Neural progenitor cell (in vitro differentiated cells): ENCODE results near the gene SHROOM3. TPM values are rescaled to one million over a fixed set of nuclear protein-coding genes. Genes with fewer than 3 reads are reported as not detected.

Source experiments
- DNase-seq: peaks from one replicate; pipeline ENCODE4 v3.0.0-alpha.2; 2016; ENCODE audit warnings: low spot score
- H2AFZ ChIP-seq: fragments of 200-600 bp; sonication (generic); replicated peaks from 2 replicates; pipeline ENCODE4 v1.6.1; 2016; ENCODE audit warnings: antibody characterized with exemption
- H3F3A ChIP-seq: fragments of 200-600 bp; sonication (generic); 2 replicates; pipeline ENCODE4 v1.6.1; 2016; ENCODE audit warnings: antibody characterized with exemption, low read depth
- H3K27ac ChIP-seq: fragments of 200-600 bp; sonication (generic); 2 replicates; pipeline ENCODE4 v1.5.1; 2016; ENCODE audit warnings: mild to moderate bottlenecking
- H3K27me3 ChIP-seq: fragments of 200-600 bp; sonication (generic); 2 replicates; pipeline ENCODE4 v1.6.1; 2016; ENCODE audit warnings: mild to moderate bottlenecking, moderate library complexity
- H3K36me3 ChIP-seq: fragments of 200-600 bp; sonication (generic); 2 replicates; pipeline ENCODE4 v1.5.1; 2016
- H3K4me1 ChIP-seq: fragments of 200-600 bp; sonication (generic); 2 replicates; pipeline ENCODE4 v1.6.1; 2016; ENCODE audit warnings: mixed run types
- H3K4me2 ChIP-seq: fragments of 200-600 bp; sonication (generic); 2 replicates; pipeline ENCODE4 v1.6.1; 2016
- H3K4me3 ChIP-seq: fragments of 200-600 bp; sonication (generic); 2 replicates; pipeline ENCODE4 v1.5.1; 2016
- H3K79me2 ChIP-seq: fragments of 200-600 bp; sonication (generic); 2 replicates; pipeline ENCODE4 v1.6.1; 2016; ENCODE audit warnings: low read depth
- H3K9ac ChIP-seq: fragments of 200-600 bp; sonication (generic); 2 replicates; pipeline ENCODE4 v1.6.1; 2016
- H3K9me3 ChIP-seq: fragments of 200-600 bp; sonication (generic); 2 replicates; pipeline ENCODE4 v1.5.1; 2016; ENCODE audit warnings: low read depth
- H4K20me1 ChIP-seq: fragments of 200-600 bp; sonication (generic); 2 replicates; pipeline ENCODE4 v1.6.1; 2016; ENCODE audit warnings: low read depth
- H3K27ac Mint-ChIP-seq: 3 replicates; pipeline ENCODE4 v1.8.0; 2021; ENCODE audit warnings: mixed read lengths
- H3K27me3 Mint-ChIP-seq: 2 replicates; pipeline ENCODE4 v1.8.0; 2022; ENCODE audit warnings: low read depth, mild to moderate bottlenecking, inconsistent platforms, moderate library complexity, mixed read lengths; ENCODE audit not compliant: insufficient read depth
- H3K36me3 Mint-ChIP-seq: 3 replicates; pipeline ENCODE4 v1.8.0; 2021; ENCODE audit warnings: mixed read lengths
- H3K4me1 Mint-ChIP-seq: 3 replicates; pipeline ENCODE4 v1.8.0; 2021; ENCODE audit warnings: mixed read lengths
- H3K4me3 Mint-ChIP-seq: 3 replicates; pipeline ENCODE4 v1.8.0; 2021; ENCODE audit warnings: mild to moderate bottlenecking, moderate library complexity, mixed read lengths
- H3K9me3 Mint-ChIP-seq: 3 replicates; pipeline ENCODE4 v1.8.0; 2020; ENCODE audit warnings: mixed read lengths
- CTCF ChIP-seq: fragments of 200-600 bp; sonication (generic); IDR thresholded peaks from 2 replicates; pipeline ENCODE4 v1.5.1; 2017; ENCODE audit warnings: antibody characterized with exemption, mild to moderate bottlenecking
- EZH2 ChIP-seq: fragments of 200-600 bp; sonication (generic); IDR thresholded peaks from 2 replicates; pipeline ENCODE4 v1.6.1; 2017; ENCODE audit warnings: antibody characterized with exemption, mild to moderate bottlenecking, moderate library complexity
- EZH2phosphoT487 ChIP-seq: fragments of 200-600 bp; sonication (generic); IDR thresholded peaks from 2 replicates; pipeline ENCODE4 v1.6.1; 2017; ENCODE audit warnings: antibody characterized with exemption
- total RNA-seq: library from RNA; depleted of rRNA; stranded (reverse); fragments of >200 nt; gene quantifications from 2 replicates; pipeline ENCODE4 v1.2.3, GENCODE V29; 2015; ENCODE audit warnings: low replicate concordance

SHROOM3 gene
- total RNA-seq, 1 donor from 2014 or later = 36.6 TPM

- H3K27ac ChIP-seq = no peak overlapping the region
- H3K4me1 ChIP-seq = no peaks in the 10 kb centered on the region
- no peaks in the 10 kb centered on the region for H3K27me3 ChIP-seq
- H3K9me3 ChIP-seq = no peaks in the 10 kb centered on the region
- no peaks in the 10 kb centered on the region for H3K79me2 ChIP-seq
- Mint-ChIP-seq H3K27me3 (peaks cover 6% of the 10 kb centered on the region), H3K4me1 (peaks cover 52% of the 10 kb centered on the region), H3K36me3 (peaks cover 44% of the 10 kb centered on the region), H3K4me3 (no peak overlapping the region), H3K27ac (peak overlapping the region; percentile 40), H3K9me3 (no peaks in the 10 kb centered on the region)
- no peak overlapping the region for H3K9ac ChIP-seq
- TF ChIP-seq EZH2phosphoT487 = no peak
- no peak for TF ChIP-seq EZH2
- no peak for TF ChIP-seq CTCF
- no peaks in the 10 kb centered on the region for H3F3A ChIP-seq
- no peak overlapping the region for H3K4me3 ChIP-seq
- DNase-seq = no peak
- H3K4me2 ChIP-seq = no peak overlapping the region
- H2AFZ ChIP-seq = no peak overlapping the region
- H3K36me3 ChIP-seq = no peaks in the 10 kb centered on the region
- peaks cover 16% of the 10 kb centered on the region for H4K20me1 ChIP-seq
These were observed 298.2 kb downstream of the SHROOM3 start for GRCh38 chr4:76733068-76733771.

- Mint-ChIP-seq H3K27me3 (peaks cover 4% of the 10 kb centered on the region), H3K36me3 (peaks cover 48% of the 10 kb centered on the region), H3K27ac (no peak overlapping the region), H3K9me3 (no peaks in the 10 kb centered on the region), H3K4me1 (peaks cover 36% of the 10 kb centered on the region), H3K4me3 (no peak overlapping the region)
- Histone ChIP-seq H3K9me3 (no peaks in the 10 kb centered on the region), H3K9ac (no peak overlapping the region), H3K79me2 (no peaks in the 10 kb centered on the region), H3K27me3 (no peaks in the 10 kb centered on the region), H3K4me3 (no peak overlapping the region), H3K27ac (no peak overlapping the region), H3F3A (no peaks in the 10 kb centered on the region), H3K4me2 (no peak overlapping the region), H4K20me1 (peaks cover 16% of the 10 kb centered on the region), H2AFZ (no peak overlapping the region), H3K4me1 (no peaks in the 10 kb centered on the region), H3K36me3 (no peaks in the 10 kb centered on the region)
- no peak for TF ChIP-seq EZH2phosphoT487
- TF ChIP-seq EZH2 = no peak
- no peak for TF ChIP-seq CTCF
- DNase-seq = no peak
These were observed 301.4 kb downstream of the SHROOM3 start for GRCh38 chr4:76736414-76736813.

GRCh38 chr4:76737180-76737579 lies 302.2 kb downstream of the SHROOM3 start:
- no peak overlapping the region for H3K4me3 ChIP-seq
- no peaks in the 10 kb centered on the region for H3K9me3 ChIP-seq
- no peaks in the 10 kb centered on the region for H3K9me3 Mint-ChIP-seq
- H3K27ac ChIP-seq = no peak overlapping the region
- H3K9ac ChIP-seq = no peak overlapping the region
- H3K36me3 Mint-ChIP-seq = peaks cover 47% of the 10 kb centered on the region
- no peaks in the 10 kb centered on the region for H3F3A ChIP-seq
- H3K4me1 Mint-ChIP-seq = peaks cover 35% of the 10 kb centered on the region
- no peaks in the 10 kb centered on the region for H3K36me3 ChIP-seq
- H4K20me1 ChIP-seq = peaks cover 16% of the 10 kb centered on the region
- no peak for TF ChIP-seq CTCF
- no peak for TF ChIP-seq EZH2phosphoT487
- no peak for TF ChIP-seq EZH2
- no peaks in the 10 kb centered on the region for H3K4me1 ChIP-seq
- no peak for DNase-seq
- no peak overlapping the region for H2AFZ ChIP-seq
- H3K79me2 ChIP-seq = no peaks in the 10 kb centered on the region
- H3K27ac Mint-ChIP-seq = no peak overlapping the region
- H3K4me2 ChIP-seq = no peak overlapping the region
- H3K27me3 Mint-ChIP-seq = no peaks in the 10 kb centered on the region
- H3K27me3 ChIP-seq = no peaks in the 10 kb centered on the region
- no peak overlapping the region for H3K4me3 Mint-ChIP-seq
